Measurements from ENCODE around the gene ANKRD28.

- TF ChIP-seq POLR2AphosphoS5 (IDR thresholded peaks at IDR 0.05; ENCODE audit: low read depth, low read length) (no peak), EP300 (IDR thresholded peaks at IDR 0.05; ENCODE audit: borderline replicate concordance in 1 of 2, low read depth in 2 of 2, low read length in 2 of 2) (no peak), CTCF (IDR thresholded peaks at IDR 0.05; ENCODE audit: control extremely low read depth in 1 of 3, insufficient read depth in 1 of 3, low read depth in 1 of 3, low read length in 3 of 3) (no peak), CHD7 (IDR thresholded peaks at IDR 0.05; ENCODE audit: insufficient replicate concordance, low read length) (no peak), RBBP5 (IDR thresholded peaks at IDR 0.05; ENCODE audit: borderline replicate concordance, low read depth, low read length) (no peak), TBP (IDR thresholded peaks at IDR 0.05; ENCODE audit: low read depth, low read length) (no peak)
Measured at GRCh38 chr3:15810702-15811101, 12.9 kb upstream of the ANKRD28 start.
